Hematopoietic multipotent progenitor cell treated with erythropoietin and hydrocortisone succinate and interleukin-3 and kit ligand, for 8 days (in vitro differentiated cells): ENCODE measurements around the gene GTF3A.
"Not testable (repeated sequence)": the region's sequence is repeated elsewhere in the genome, so short reads cannot be mapped to it uniquely, and the experiment has no call there.

Experiments
- DNase-seq: peaks from one replicate; pipeline ENCODE4 v3.0.0-alpha.2; 2015

GTF3A gene

GRCh38 chr13:27424246-27425157 lies at the start of gene GTF3A:
TSS of gene GTF3A (plus strand) at chr13:27424619.
- peak; percentile 86 for DNase-seq

- DNase-seq: peak; percentile 79
Observed at GRCh38 chr13:27374650-27375049, 49.8 kb upstream of the GTF3A start.

- peak; percentile 70 for DNase-seq
Observed at GRCh38 chr13:27375686-27376326, 48.6 kb upstream of the GTF3A start.

- no peak for DNase-seq
Observed at GRCh38 chr13:27379126-27379525, 45.3 kb upstream of the GTF3A start.

- DNase-seq: peak; percentile 76
Observed at GRCh38 chr13:27379694-27380641, 44.5 kb upstream of the GTF3A start.

GRCh38 chr13:27381601-27382000 lies 42.8 kb upstream of the GTF3A start:
- DNase-seq: no peak

- no peak for DNase-seq
Observed at GRCh38 chr13:27383104-27383921, 41.1 kb upstream of the GTF3A start.

- no peak for DNase-seq
Observed at GRCh38 chr13:27384285-27384684, 40.1 kb upstream of the GTF3A start.

GRCh38 chr13:27388241-27388640 lies 36.2 kb upstream of the GTF3A start:
- no peak for DNase-seq

- no peak for DNase-seq
Observed at GRCh38 chr13:27389891-27390290, 34.5 kb upstream of the GTF3A start.

- no peak for DNase-seq
Observed at GRCh38 chr13:27391471-27391870, 32.9 kb upstream of the GTF3A start.

- DNase-seq: no peak
Observed at GRCh38 chr13:27393101-27393500, 31.3 kb upstream of the GTF3A start.

GRCh38 chr13:27395007-27395510 lies 29.4 kb upstream of the GTF3A start:
- DNase-seq: no peak

GRCh38 chr13:27396252-27396846 lies 28.1 kb upstream of the GTF3A start:
- no peak for DNase-seq

- DNase-seq: no peak
Observed at GRCh38 chr13:27398360-27398759, 26.1 kb upstream of the GTF3A start.

GRCh38 chr13:27400405-27400804 lies 24.0 kb upstream of the GTF3A start:
- not testable (repeated sequence) for DNase-seq

GRCh38 chr13:27401210-27401609 lies 23.2 kb upstream of the GTF3A start:
- DNase-seq: peak; percentile 25

- no peak for DNase-seq
Observed at GRCh38 chr13:27403203-27403678, 21.2 kb upstream of the GTF3A start.

GRCh38 chr13:27403727-27404385 lies 20.6 kb upstream of the GTF3A start:
- DNase-seq: no peak

- no peak for DNase-seq
Observed at GRCh38 chr13:27404680-27405079, 19.7 kb upstream of the GTF3A start.
